K562 (cell line): ENCODE measurements around the gene KCNG1. TPM values are rescaled to one million over a fixed set of nuclear protein-coding genes. Genes with fewer than 3 reads are reported as not detected.

Source experiments
- ATAC-seq: fragments of 200-7000 bp; cut with Tn5 transposase; 3 replicates; pipeline ENCODE4 v1.9.1; 2020; ENCODE audit warnings: moderate library complexity
- BruUV-seq: library from RNA; stranded (reverse); fragments of 400-500 nt; replicated peaks from 2 replicates; lab custom pipeline; 2021; lab: Mats Ljungman, UMichigan
- CTCF ChIA-PET: fragments of 300-600 bp; formaldehyde crosslinking; extraction: SDS; loops from one replicate; lab custom pipeline; 2021; ENCODE audit warnings: low intra/inter-chr PET ratio; lab: Yijun Ruan, JAX
- POLR2A ChIA-PET: fragments of 300-600, 350-650 bp; sonication (Branson Sonifier 250); formaldehyde crosslinking; extraction: SDS; loops from one replicate; lab custom pipeline; 2021; ENCODE audit warnings: antibody characterized with exemption, inconsistent platforms; lab: Yijun Ruan, JAX
- DNase-seq, 4 experiments: peaks; one replicate each; pipeline versions ENCODE4 v3.0.0 to v3.0.0-alpha.2; 2011 to 2018; ENCODE audit warnings: low spot score in 3 of 4, mixed read lengths in 3 of 4; ENCODE audit errors: extremely low read depth in 1 of 4
- FAIRE-seq: peaks from 2 replicates; lab custom pipeline; 2011; peaks lifted over from hg19 to GRCh38; lab: Jason Lieb, UNC
- H2AFZ ChIP-seq: 2 replicates; pipeline ENCODE4 v1.6.0; 2011; ENCODE audit warnings: low read depth, low read length, control low read depth, inconsistent platforms
- H3K27ac ChIP-seq: fragments of 200-600 bp; 3 replicates; pipeline ENCODE4 v1.8.0; 2011; ENCODE audit warnings: low read depth, mild to moderate bottlenecking, control low read depth, inconsistent platforms, low read length, moderate library complexity, mixed read lengths; ENCODE audit errors: extremely low read depth
- H3K27me3 ChIP-seq, 2 experiments: fragments of 300-600 bp in 1 of 2; 2 replicates in 1 of 2; 3 replicates in 1 of 2; pipeline versions ENCODE4 v1.6.0 to v1.8.0; 2011; ENCODE audit warnings: inconsistent platforms in 2 of 2, low read length in 2 of 2, mild to moderate bottlenecking in 1 of 2, mixed read lengths in 1 of 2, moderate library complexity in 1 of 2; ENCODE audit not compliant: control insufficient read depth in 2 of 2, insufficient read depth in 2 of 2
- H3K36me3 ChIP-seq: fragments of 300-600 bp; 3 replicates; pipeline ENCODE4 v1.8.0; 2011; ENCODE audit warnings: mild to moderate bottlenecking, low read length, inconsistent platforms; ENCODE audit not compliant: control insufficient read depth, insufficient read depth
- H3K4me1 ChIP-seq, 2 experiments: fragments of 200-600 bp in 1 of 2; replicated peaks in 1 of 2; 2 replicates in 1 of 2; 3 replicates in 1 of 2; pipeline versions ENCODE4 v1.5.1 to v1.8.0; 2011; ENCODE audit warnings: inconsistent platforms in 2 of 2, low read length in 2 of 2, mild to moderate bottlenecking in 1 of 2, mixed read lengths in 1 of 2, moderate library complexity in 1 of 2; ENCODE audit not compliant: control insufficient read depth in 2 of 2, insufficient read depth in 2 of 2
- H3K4me2 ChIP-seq: 2 replicates; pipeline ENCODE4 v1.6.1; 2011; ENCODE audit warnings: low read length, control low read depth, inconsistent platforms, mixed read lengths; ENCODE audit not compliant: insufficient read depth
- H3K4me3 ChIP-seq: fragments of 200-600 bp; sonication (generic), shearing (Covaris generic); 2 replicates; pipeline ENCODE4 v1.5.1; 2016; ENCODE audit warnings: control low read depth, inconsistent platforms
- H3K79me2 ChIP-seq: fragments of 200-600 bp; 3 replicates; pipeline ENCODE4 v1.8.0; 2011; ENCODE audit warnings: low read length, inconsistent platforms; ENCODE audit not compliant: control insufficient read depth, insufficient read depth
- H3K9ac ChIP-seq, 2 experiments: 2 replicates each; pipeline versions ENCODE4 v1.6.0 to v1.6.1; 2011; ENCODE audit warnings: low read depth in 2 of 2, low read length in 2 of 2, control low read depth in 1 of 2, inconsistent platforms in 1 of 2, mild to moderate bottlenecking in 1 of 2, mixed read lengths in 1 of 2; ENCODE audit not compliant: insufficient read depth in 1 of 2
- H3K9me1 ChIP-seq: one replicate; pipeline ENCODE4 v1.6.0; 2011; ENCODE audit warnings: inconsistent platforms, mild to moderate bottlenecking, low read length, moderate library complexity; ENCODE audit not compliant: control insufficient read depth, insufficient read depth
- H3K9me3 ChIP-seq: replicated peaks from 2 replicates; pipeline ENCODE4 v1.5.1; 2011; ENCODE audit warnings: low read depth, low read length, inconsistent platforms; ENCODE audit not compliant: control insufficient read depth, insufficient read depth
- H4K20me1 ChIP-seq: replicated peaks from 2 replicates; pipeline ENCODE4 v1.6.1; 2011; ENCODE audit warnings: low read length, inconsistent platforms, mixed read lengths; ENCODE audit not compliant: control insufficient read depth, insufficient read depth
- CBX1 ChIP-seq: sonication (generic); IDR thresholded peaks from 2 replicates; pipeline ENCODE4 v1.6.1; 2016; ENCODE audit warnings: antibody characterized with exemption, low read depth, mild to moderate bottlenecking
- FOXK1 ChIP-seq: sonication (generic); formaldehyde crosslinking; IDR thresholded peaks from 2 replicates; pipeline ENCODE4 v1.8.0; 2022; ENCODE audit warnings: missing genetic modification reagents, mild to moderate bottlenecking, borderline replicate concordance
- HLTF ChIP-seq: fragments of 450-650 bp; IDR thresholded peaks from 2 replicates; pipeline ENCODE4 v1.6.1; 2016
- NFXL1 ChIP-seq: fragments of 450-650 bp; formaldehyde crosslinking; IDR thresholded peaks from 2 replicates; pipeline ENCODE4 v1.4.0; 2021; ENCODE audit warnings: mild to moderate bottlenecking
- PCBP1 ChIP-seq: fragments of 200-400 bp; formaldehyde crosslinking; IDR thresholded peaks from 2 replicates; pipeline ENCODE4 v1.6.1; 2018; ENCODE audit warnings: mild to moderate bottlenecking, low read depth, low read length; ENCODE audit not compliant: poor library complexity, severe bottlenecking
- SIRT6 ChIP-seq: IDR thresholded peaks from one replicate; pipeline ENCODE4 v1.6.1; 2012; ENCODE audit warnings: low read depth, mild to moderate bottlenecking, control low read depth, inconsistent platforms, low read length, moderate library complexity
- SMARCE1 ChIP-seq: fragments of 450-650 bp; IDR thresholded peaks from 2 replicates; pipeline ENCODE4 v1.7.1; 2016; ENCODE audit warnings: mild to moderate bottlenecking
- SREBF2 ChIP-seq: sonication (generic); formaldehyde crosslinking; IDR thresholded peaks from 2 replicates; pipeline ENCODE4 v1.4.0; 2020; ENCODE audit warnings: mild to moderate bottlenecking, missing genetic modification reagents
- ZBTB40 ChIP-seq, 2 experiments: fragments of 450-650 bp in 1 of 2; sonication (generic) in 1 of 2; formaldehyde crosslinking in 1 of 2; IDR thresholded peaks; 2 replicates each; pipeline versions ENCODE4 v1.7.1 to v1.9.0; 2016 to 2022; ENCODE audit warnings: inconsistent platforms in 1 of 2, mild to moderate bottlenecking in 1 of 2, missing genetic modification reagents in 1 of 2
- ZNF224 ChIP-seq: sonication (generic); formaldehyde crosslinking; IDR thresholded peaks from 2 replicates; pipeline ENCODE4 v1.8.0; 2022; ENCODE audit warnings: mild to moderate bottlenecking, missing genetic modification reagents
- ZNF431 ChIP-seq: sonication (generic); formaldehyde crosslinking; IDR thresholded peaks from 2 replicates; pipeline ENCODE4 v1.8.0; 2022; ENCODE audit warnings: mild to moderate bottlenecking, missing genetic modification reagents
- WGBS: fragments of 100-300 bp; shearing (Covaris generic); methylation state at CpG from one replicate; pipeline ENCODE4 v1.1.6; 2016; ENCODE audit warnings: low coverage, mixed read lengths; ENCODE audit not compliant: insufficient coverage; ENCODE audit errors: missing lambda C conversion rate; 5-methylcytosine and 5-hydroxymethylcytosine counted together
- in situ Hi-C: fragments of 300-500 bp; cut with MboI; formaldehyde crosslinking; loops from 4 replicates; pipeline ENCODE4 v1.15.0; 2018; ENCODE audit warnings: inconsistent platforms, mixed read lengths
- intact Hi-C: fragments of 100-400 bp; cut with micrococcal nuclease; formaldehyde crosslinking; loops from 2 replicates; pipeline ENCODE4 v1.14.2; 2022
- polyA plus RNA-seq, 8 experiments: library from polyadenylated mRNA; depleted of rRNA in 4 of 8; stranded (reverse) in 5 of 8; unstranded in 3 of 8; fragments of >200 nt; fragmentation: Nextera tagmentation in 2 of 8; fragmentation: Illumina TruSeq in 1 of 8; extraction: Ambion mirVana in 2 of 8; extraction: Trizol in 1 of 8; gene quantifications; 2 replicates each; pipeline versions ENCODE4 v1.2.1 to v1.2.3, GENCODE V29; 2011 to 2014; ENCODE audit warnings: inconsistent platforms in 1 of 8, missing spikeins in 1 of 8
- total RNA-seq, 7 experiments: library from RNA; depleted of rRNA in 6 of 7; stranded (reverse); fragments of >200 nt in 6 of 7; fragmentation: Illumina TruSeq in 2 of 7; extraction: Trizol in 2 of 7; gene quantifications; 2 replicates each; pipeline versions ENCODE4 v1.2.1 to v1.2.3, GENCODE V29; 2011 to 2021; ENCODE audit warnings: low replicate concordance in 1 of 7

Gene KCNG1
- total and polyA plus RNA-seq, 9 of the 15 experiments (the other 6 are each of a cell fraction or from before 2014, with no cell fraction given), result 0.06 to 1.5 (median 0.22) TPM; not detected in 2

GRCh38 chr20:51012357-51012756 is 10.6 kb downstream of the KCNG1 start:
- no peak overlapping the region for H2AFZ ChIP-seq
- FAIRE-seq (no peak), ATAC-seq (no peak), DNase-seq (no peak)
- no peaks in the 10 kb centered on the region for H3K79me2 ChIP-seq
- CTCF ChIA-PET, result no interaction called here
- 2% methylated on average over 3 of the region's 3 CpGs for WGBS
- H3K9ac ChIP-seq, result no peak overlapping the region
- in situ Hi-C loops (no loop called here), intact Hi-C loops (no loop called here)
- H4K20me1 ChIP-seq, result peaks cover 3% of the 10 kb centered on the region
- TF ChIP-seq ZBTB40 (IDR thresholded peaks at IDR 0.05) (no peak), ZBTB40 (CRISPR knock-in tag; IDR thresholded peaks at IDR 0.05) (no peak), ZNF431 (CRISPR knock-in tag) (no peak), SIRT6 (no peak), SREBF2 (CRISPR knock-in tag) (no peak), CBX1 (no peak), HLTF (no peak), ZNF224 (CRISPR knock-in tag) (no peak), NFXL1 (CRISPR knock-in tag) (no peak), FOXK1 (CRISPR knock-in tag) (no peak), SMARCE1 (no peak), PCBP1 (no peak)
- POLR2A ChIA-PET, result interaction anchor here (0.6 kb wide), 1 partner anchor 212 kb away, joined by 3 read pairs; no protein-coding TSS in a partner anchor
- H3K4me2 ChIP-seq, result no peak overlapping the region
- H3K9me3 ChIP-seq, result no peaks in the 10 kb centered on the region
- H3K27me3 ChIP-seq, result peaks cover 12 to 62% of the 10 kb centered on the region in 2 experiments; a peak in 4 of 5 replicates
- H3K9me1 ChIP-seq, result no peaks in the 10 kb centered on the region
- no TSS peak for BruUV-seq
- no peaks in the 10 kb centered on the region for H3K36me3 ChIP-seq
- H3K4me1 ChIP-seq, result peaks cover 0 to 11% of the 10 kb centered on the region in 2 experiments; a peak in 2 of 5 replicates
- H3K27ac ChIP-seq, result no peak overlapping the region
- H3K4me3 ChIP-seq, result no peak overlapping the region
